HCT116 (cell line): ENCODE measurements around the gene PRAF2.

Experiments
- EZH2 ChIP-seq: fragments of 200-600 bp; sonication (generic); IDR thresholded peaks from 2 replicates; pipeline ENCODE4 v1.6.1; 2017; ENCODE audit warnings: antibody characterized with exemption, mixed run types
- RAD21 ChIP-seq: IDR thresholded peaks from 2 replicates; pipeline ENCODE4 v1.6.1; 2012; ENCODE audit warnings: low read depth, mild to moderate bottlenecking
- SIN3A ChIP-seq: IDR thresholded peaks from 2 replicates; pipeline ENCODE4 v1.6.1; 2012; ENCODE audit warnings: low read depth
- SP1 ChIP-seq: IDR thresholded peaks from 2 replicates; pipeline ENCODE4 v1.6.1; 2012; ENCODE audit warnings: low read depth
- SRF ChIP-seq: IDR thresholded peaks from 2 replicates; pipeline ENCODE4 v1.6.1; 2012; ENCODE audit warnings: low read depth
- ZFX ChIP-seq: fragments of 450-650 bp; IDR thresholded peaks from 2 replicates; pipeline ENCODE4 v1.6.1; 2017
- TF ChIP-seq, protein P1 (sequence below), 3 experiments: fragments of 200-600 bp in 1 of 3; sonication (generic) in 1 of 3; IDR thresholded peaks in 2 of 3; conservative IDR thresholded peaks in 1 of 3; 2 replicates each; pipeline ENCODE4 v1.5.1; 2012 to 2017; ENCODE audit warnings: low read depth in 2 of 3, low read length in 2 of 3, antibody characterized with exemption in 1 of 3, borderline replicate concordance in 1 of 3, control low read depth in 1 of 3, mild to moderate bottlenecking in 1 of 3, mixed read lengths in 1 of 3, mixed run types in 1 of 3, moderate library complexity in 1 of 3; ENCODE audit not compliant: insufficient read depth in 1 of 3

DNA sequence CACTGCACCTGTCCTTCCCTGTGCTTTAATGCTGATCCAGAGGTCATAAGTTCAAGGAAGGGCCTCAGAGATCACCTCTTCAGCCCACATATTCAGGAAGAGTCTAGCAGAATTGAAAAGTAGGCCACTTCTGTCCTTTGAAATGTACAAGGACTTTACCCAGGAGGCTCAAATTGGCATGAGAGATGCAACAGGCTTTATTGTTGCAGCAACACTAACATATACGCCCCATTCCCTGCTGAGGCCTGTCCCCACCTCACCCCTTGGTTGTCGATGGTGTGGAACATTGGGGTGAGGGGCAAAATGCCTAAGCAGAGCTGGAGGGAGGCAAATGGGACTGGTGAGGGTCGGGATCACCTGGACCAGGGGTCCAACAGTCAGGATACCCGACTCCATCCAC is 2.8 kb downstream of the PRAF2 start:
- no peak for TF ChIP-seq SP1
- no peak for TF ChIP-seq EZH2
- TF ChIP-seq ZFX: no peak
- TF ChIP-seq, protein P1, sequence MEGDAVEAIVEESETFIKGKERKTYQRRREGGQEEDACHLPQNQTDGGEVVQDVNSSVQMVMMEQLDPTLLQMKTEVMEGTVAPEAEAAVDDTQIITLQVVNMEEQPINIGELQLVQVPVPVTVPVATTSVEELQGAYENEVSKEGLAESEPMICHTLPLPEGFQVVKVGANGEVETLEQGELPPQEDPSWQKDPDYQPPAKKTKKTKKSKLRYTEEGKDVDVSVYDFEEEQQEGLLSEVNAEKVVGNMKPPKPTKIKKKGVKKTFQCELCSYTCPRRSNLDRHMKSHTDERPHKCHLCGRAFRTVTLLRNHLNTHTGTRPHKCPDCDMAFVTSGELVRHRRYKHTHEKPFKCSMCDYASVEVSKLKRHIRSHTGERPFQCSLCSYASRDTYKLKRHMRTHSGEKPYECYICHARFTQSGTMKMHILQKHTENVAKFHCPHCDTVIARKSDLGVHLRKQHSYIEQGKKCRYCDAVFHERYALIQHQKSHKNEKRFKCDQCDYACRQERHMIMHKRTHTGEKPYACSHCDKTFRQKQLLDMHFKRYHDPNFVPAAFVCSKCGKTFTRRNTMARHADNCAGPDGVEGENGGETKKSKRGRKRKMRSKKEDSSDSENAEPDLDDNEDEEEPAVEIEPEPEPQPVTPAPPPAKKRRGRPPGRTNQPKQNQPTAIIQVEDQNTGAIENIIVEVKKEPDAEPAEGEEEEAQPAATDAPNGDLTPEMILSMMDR (IDR thresholded peaks at IDR 0.05 in 2 of 3, conservative IDR thresholded peaks at IDR 0.05 in 1 of 3; ENCODE audit: borderline replicate concordance in 1 of 3, insufficient read depth in 1 of 3, low read depth in 2 of 3, low read length in 2 of 3): no peak
- no peak for TF ChIP-seq RAD21
- no peak for TF ChIP-seq SRF
- TF ChIP-seq SIN3A: no peak
